Hepatocyte (in vitro differentiated cells): ENCODE results near the gene JAK1. TPM values are rescaled to one million over a fixed set of nuclear protein-coding genes. Genes with fewer than 3 reads are reported as not detected.
A peak's percentile ranks its signal among the peaks of the same experiment; 100 is the strongest.

Experiments used
- DNase-seq: peaks from one replicate; pipeline ENCODE4 v3.0.0-alpha.2; 2016; ENCODE audit warnings: low spot score
- H2AFZ ChIP-seq: fragments of 200-600 bp; sonication (generic); 2 replicates; pipeline ENCODE4 v1.6.0; 2016; ENCODE audit warnings: antibody characterized with exemption, mild to moderate bottlenecking
- H3K27ac ChIP-seq: fragments of 200-600 bp; sonication (generic); 2 replicates; pipeline ENCODE4 v1.5.1; 2016; ENCODE audit warnings: mild to moderate bottlenecking
- H3K27me3 ChIP-seq: fragments of 200-600 bp; sonication (generic); 2 replicates; pipeline ENCODE4 v1.6.1; 2016
- H3K36me3 ChIP-seq: fragments of 200-600 bp; sonication (generic); replicated peaks from 2 replicates; pipeline ENCODE4 v1.5.1; 2016; ENCODE audit warnings: low read depth; ENCODE audit not compliant: insufficient read depth
- H3K4me1 ChIP-seq: fragments of 200-600 bp; sonication (generic); 2 replicates; pipeline ENCODE4 v1.5.1; 2016; ENCODE audit warnings: mild to moderate bottlenecking, moderate library complexity; ENCODE audit not compliant: insufficient read depth
- H3K4me2 ChIP-seq: fragments of 200-600 bp; sonication (generic); 2 replicates; pipeline ENCODE4 v1.6.0; 2016
- H3K4me3 ChIP-seq: fragments of 200-600 bp; sonication (generic); 2 replicates; pipeline ENCODE4 v1.5.1; 2016; ENCODE audit warnings: mild to moderate bottlenecking
- H3K79me2 ChIP-seq: fragments of 200-600 bp; sonication (generic); 2 replicates; pipeline ENCODE4 v1.6.0; 2017; ENCODE audit warnings: mild to moderate bottlenecking
- H3K9me2 ChIP-seq: fragments of 200-600 bp; sonication (generic); replicated peaks from 2 replicates; pipeline ENCODE4 v1.6.0; 2017; ENCODE audit warnings: mild to moderate bottlenecking; ENCODE audit not compliant: insufficient read depth
- H3K9me3 ChIP-seq: fragments of 200-600 bp; sonication (generic); 2 replicates; pipeline ENCODE4 v1.5.1; 2016; ENCODE audit warnings: low read depth, mild to moderate bottlenecking
- H4K20me1 ChIP-seq: fragments of 200-600 bp; sonication (generic); 2 replicates; pipeline ENCODE4 v1.6.0; 2016; ENCODE audit warnings: mild to moderate bottlenecking; ENCODE audit not compliant: insufficient read depth, poor library complexity, severe bottlenecking
- CTCF ChIP-seq: fragments of 200-600 bp; sonication (generic); IDR thresholded peaks from 2 replicates; pipeline ENCODE4 v1.5.1; 2016; ENCODE audit warnings: antibody characterized with exemption, mild to moderate bottlenecking; ENCODE audit not compliant: poor library complexity
- EZH2 ChIP-seq: fragments of 200-600 bp; sonication (generic); IDR thresholded peaks from 2 replicates; pipeline ENCODE4 v1.6.1; 2016; ENCODE audit warnings: antibody characterized with exemption, mild to moderate bottlenecking, borderline replicate concordance
- EZH2phosphoT487 ChIP-seq: fragments of 200-600 bp; sonication (generic); IDR thresholded peaks from one replicate; pipeline ENCODE4 v1.6.1; 2018; ENCODE audit warnings: antibody characterized with exemption, mild to moderate bottlenecking, low read depth, moderate library complexity; ENCODE audit not compliant: unreplicated experiment, severe bottlenecking
- WGBS: methylation state at CpG from one replicate; pipeline ENCODE4 v1.1.6; 2016; ENCODE audit warnings: low lambda C conversion rate; ENCODE audit errors: missing lambda C conversion rate; 5-methylcytosine and 5-hydroxymethylcytosine counted together
- polyA plus RNA-seq: library from polyadenylated mRNA; unstranded; fragments of >200 nt; fragmentation: Nextera tagmentation; extraction: Ambion mirVana; gene quantifications from 2 replicates; pipeline ENCODE4 v1.2.1, GENCODE V29; 2016
- total RNA-seq: library from RNA; depleted of rRNA; stranded (reverse); fragments of >200 nt; gene quantifications from 2 replicates; pipeline ENCODE4 v1.2.3, GENCODE V29; 2014

Gene JAK1
- total and polyA plus RNA-seq, 2 experiments from 2014 or later, result 60.2 to 102 TPM

GRCh38 chr1:64973061-64973647 lies 6.8 kb upstream of the JAK1 start:
- H3K27me3 ChIP-seq, result no peaks in the 10 kb centered on the region
- WGBS, result 87% methylated on average over 2 of the region's 3 CpGs
- DNase-seq, result no peak
- no peak overlapping the region for H3K4me2 ChIP-seq
- TF ChIP-seq EZH2 (no peak), CTCF (no peak), EZH2phosphoT487 (no peak)
- no peaks in the 10 kb centered on the region for H4K20me1 ChIP-seq
- no peak overlapping the region for H3K27ac ChIP-seq
- no peaks in the 10 kb centered on the region for H3K4me1 ChIP-seq
- H3K9me2 ChIP-seq, result no peaks in the 10 kb centered on the region
- no peak overlapping the region for H3K4me3 ChIP-seq
- H3K79me2 ChIP-seq, result no peaks in the 10 kb centered on the region
- H2AFZ ChIP-seq, result no peak overlapping the region
- H3K36me3 ChIP-seq, result no peaks in the 10 kb centered on the region
- H3K9me3 ChIP-seq, result no peaks in the 10 kb centered on the region

- H3K79me2 ChIP-seq, result peaks cover 14% of the 10 kb centered on the region
- H3K4me3 ChIP-seq, result no peak overlapping the region
- H3K4me1 ChIP-seq, result peaks cover 6% of the 10 kb centered on the region
- no peak overlapping the region for H3K4me2 ChIP-seq
- WGBS, result 77% methylated on average over 9 of the region's 9 CpGs
- peaks cover 6% of the 10 kb centered on the region for H4K20me1 ChIP-seq
- H3K27me3 ChIP-seq, result no peaks in the 10 kb centered on the region
- no peaks in the 10 kb centered on the region for H3K9me2 ChIP-seq
- no peak overlapping the region for H3K27ac ChIP-seq
- TF ChIP-seq EZH2phosphoT487 (no peak), CTCF (no peak), EZH2 (no peak)
- H3K36me3 ChIP-seq, result no peaks in the 10 kb centered on the region
- no peak overlapping the region for H2AFZ ChIP-seq
- H3K9me3 ChIP-seq, result no peaks in the 10 kb centered on the region
- no peak for DNase-seq
Measured at GRCh38 chr1:64969305-64970046, 3.1 kb upstream of the JAK1 start.

- H3K36me3 ChIP-seq, result no peaks in the 10 kb centered on the region
- no peak overlapping the region for H3K27ac ChIP-seq
- H3K9me3 ChIP-seq, result no peaks in the 10 kb centered on the region
- H3K4me2 ChIP-seq, result peak overlapping the region; percentile 84
- 69% methylated on average over 6 of the region's 6 CpGs for WGBS
- peak overlapping the region; percentile 98 for H2AFZ ChIP-seq
- no peak for DNase-seq
- no peaks in the 10 kb centered on the region for H3K27me3 ChIP-seq
- H3K9me2 ChIP-seq, result no peaks in the 10 kb centered on the region
- H4K20me1 ChIP-seq, result peaks cover 24% of the 10 kb centered on the region
- peaks cover 6% of the 10 kb centered on the region for H3K4me1 ChIP-seq
- TF ChIP-seq EZH2phosphoT487 (no peak), CTCF (no peak), EZH2 (no peak)
- no peak overlapping the region for H3K4me3 ChIP-seq
- H3K79me2 ChIP-seq, result peaks cover 35% of the 10 kb centered on the region
Measured at GRCh38 chr1:64967381-64967780, 1.0 kb upstream of the JAK1 start.
